ENCODE measurements around the gene GKN2.

DNA sequence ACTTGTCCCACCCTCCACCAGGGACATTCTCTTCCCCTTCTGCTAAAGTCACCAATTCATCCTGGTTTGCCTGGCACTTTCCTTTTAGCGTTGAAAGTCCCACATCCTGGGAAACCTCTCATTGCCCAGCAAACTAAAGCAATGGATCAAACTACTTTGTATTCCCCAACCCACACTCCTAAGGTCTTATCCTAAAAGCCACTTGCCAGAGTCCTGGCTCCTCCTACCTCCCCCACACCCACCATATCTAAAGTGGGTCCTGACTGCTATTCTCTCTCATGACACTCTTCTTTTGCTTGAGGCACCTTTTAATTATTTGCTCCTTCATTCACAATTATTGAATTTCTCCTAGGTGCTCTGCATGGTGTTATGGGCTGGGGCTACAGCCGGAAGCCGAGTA, 40.6 kb downstream of the GKN2 start:
- TF ChIP-seq CTCF (IDR thresholded peaks at IDR 0.05), result no peak
- no peak for TF ChIP-seq POLR2AphosphoS5 (IDR thresholded peaks at IDR 0.05)
- no peak for TF ChIP-seq POLR2A (IDR thresholded peaks at IDR 0.05)
- no peak for TF ChIP-seq EP300 (IDR thresholded peaks at IDR 0.05)
